ENCODE results near the gene LMBR1.
"Not testable (repeated sequence)": the region's sequence is repeated elsewhere in the genome, so short reads cannot be mapped to it uniquely, and the experiment has no call there.

DNA sequence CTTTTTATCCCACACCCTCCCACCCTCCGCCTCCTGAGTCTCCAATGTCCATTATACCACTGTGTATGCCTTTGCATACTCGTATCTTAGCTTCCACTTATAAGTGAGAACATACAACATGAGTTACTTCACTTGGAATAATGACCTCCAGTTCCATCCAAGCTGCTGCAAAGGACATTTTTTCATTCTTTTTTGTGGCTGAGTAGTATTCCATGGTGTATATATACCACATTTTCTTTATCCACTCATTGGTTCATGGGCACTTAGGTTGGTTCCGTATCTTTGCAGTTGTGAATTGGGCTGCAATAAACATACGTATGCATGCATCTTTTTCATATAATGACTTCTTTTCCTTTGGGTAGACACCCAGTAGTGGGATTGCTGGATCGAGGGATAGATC lies 245.7 kb downstream of the LMBR1 start:
- not testable (repeated sequence) for TF ChIP-seq POLR2AphosphoS5 (IDR thresholded peaks at IDR 0.05; ENCODE audit: low read depth, low read length); SIN3A (IDR thresholded peaks at IDR 0.05; ENCODE audit: borderline replicate concordance, insufficient read depth, low read depth, low read length); TCF7L2 (IDR thresholded peaks at IDR 0.05; ENCODE audit: low read depth, low read length)
- TF ChIP-seq, protein P1, sequence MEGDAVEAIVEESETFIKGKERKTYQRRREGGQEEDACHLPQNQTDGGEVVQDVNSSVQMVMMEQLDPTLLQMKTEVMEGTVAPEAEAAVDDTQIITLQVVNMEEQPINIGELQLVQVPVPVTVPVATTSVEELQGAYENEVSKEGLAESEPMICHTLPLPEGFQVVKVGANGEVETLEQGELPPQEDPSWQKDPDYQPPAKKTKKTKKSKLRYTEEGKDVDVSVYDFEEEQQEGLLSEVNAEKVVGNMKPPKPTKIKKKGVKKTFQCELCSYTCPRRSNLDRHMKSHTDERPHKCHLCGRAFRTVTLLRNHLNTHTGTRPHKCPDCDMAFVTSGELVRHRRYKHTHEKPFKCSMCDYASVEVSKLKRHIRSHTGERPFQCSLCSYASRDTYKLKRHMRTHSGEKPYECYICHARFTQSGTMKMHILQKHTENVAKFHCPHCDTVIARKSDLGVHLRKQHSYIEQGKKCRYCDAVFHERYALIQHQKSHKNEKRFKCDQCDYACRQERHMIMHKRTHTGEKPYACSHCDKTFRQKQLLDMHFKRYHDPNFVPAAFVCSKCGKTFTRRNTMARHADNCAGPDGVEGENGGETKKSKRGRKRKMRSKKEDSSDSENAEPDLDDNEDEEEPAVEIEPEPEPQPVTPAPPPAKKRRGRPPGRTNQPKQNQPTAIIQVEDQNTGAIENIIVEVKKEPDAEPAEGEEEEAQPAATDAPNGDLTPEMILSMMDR (IDR thresholded peaks at IDR 0.05) = not testable (repeated sequence)
